Mucosa of rectum (tissue), 2 donors: ENCODE measurements around the gene SLC25A27.

Experiments
- H3K27ac ChIP-seq, 2 donors: one replicate each; pipeline ENCODE4 v1.7.0; 2013; ENCODE audit warnings: inconsistent platforms in 2 of 2, low read depth in 2 of 2, low read length in 2 of 2
- H3K27me3 ChIP-seq, 2 donors: one replicate each; pipeline ENCODE4 v1.7.0; 2013; ENCODE audit warnings: low read length in 2 of 2; ENCODE audit not compliant: control insufficient read depth in 2 of 2, insufficient read depth in 2 of 2
- H3K36me3 ChIP-seq, 2 donors: one replicate each; pipeline ENCODE4 v1.7.0; 2013; ENCODE audit warnings: low read length in 2 of 2; ENCODE audit not compliant: control insufficient read depth in 2 of 2, insufficient read depth in 2 of 2
- H3K4me1 ChIP-seq, 2 donors: one replicate each; pipeline ENCODE4 v1.7.0; 2013; ENCODE audit warnings: low read length in 2 of 2, mild to moderate bottlenecking in 1 of 2; ENCODE audit not compliant: control insufficient read depth in 2 of 2, insufficient read depth in 2 of 2
- H3K4me3 ChIP-seq, 2 donors: one replicate each; pipeline ENCODE4 v1.7.0; 2013; ENCODE audit warnings: low read length in 2 of 2
- H3K9ac ChIP-seq, 2 donors: one replicate each; pipeline ENCODE4 v1.7.0; 2013; ENCODE audit warnings: low read length in 2 of 2, low read depth in 1 of 2, mild to moderate bottlenecking in 1 of 2
- H3K9me3 ChIP-seq, 2 donors: one replicate each; pipeline ENCODE4 v1.7.0; 2013; ENCODE audit warnings: low read length in 2 of 2; ENCODE audit not compliant: control insufficient read depth in 2 of 2
- donor health status: healthy.
- donor health status: Normal muscosa, but diverticular disease.

The SLC25A27 gene, protein sequence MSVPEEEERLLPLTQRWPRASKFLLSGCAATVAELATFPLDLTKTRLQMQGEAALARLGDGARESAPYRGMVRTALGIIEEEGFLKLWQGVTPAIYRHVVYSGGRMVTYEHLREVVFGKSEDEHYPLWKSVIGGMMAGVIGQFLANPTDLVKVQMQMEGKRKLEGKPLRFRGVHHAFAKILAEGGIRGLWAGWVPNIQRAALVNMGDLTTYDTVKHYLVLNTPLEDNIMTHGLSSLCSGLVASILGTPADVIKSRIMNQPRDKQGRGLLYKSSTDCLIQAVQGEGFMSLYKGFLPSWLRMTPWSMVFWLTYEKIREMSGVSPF

GRCh38 chr6:46652603-46653438, at the start of gene SLC25A27, which contains the start of gene CYP39A1:
Gene SLC25A27 (plus strand): TSS chr6:46652975. CDS start chr6:46653193, 218 bp downstream.
Gene CYP39A1 (minus strand): TSS chr6:46652818. CDS start chr6:46652582, 236 bp downstream.
- peaks cover 0 to 1% of the 10 kb centered on the region in 2 donors for H3K36me3 ChIP-seq
- no peaks in the 10 kb centered on the region for H3K27me3 ChIP-seq
- H3K4me3 ChIP-seq: peak within 1 kb of the TSS; percentile 78 to 96
- H3K27ac ChIP-seq: peak within 1 kb of the TSS; percentile 64 to 66
- peaks cover 5 to 8% of the 10 kb centered on the region in 2 donors for H3K4me1 ChIP-seq
- H3K9ac ChIP-seq: peak within 1 kb of the TSS; percentile 61 to 84
- H3K9me3 ChIP-seq: no peaks in the 10 kb centered on the region

GRCh38 chr6:46605091-46605797, 47.5 kb upstream of the SLC25A27 start:
- Histone ChIP-seq H3K27ac (no peak overlapping the region), H3K9me3 (no peaks in the 10 kb centered on the region), H3K36me3 (no peaks in the 10 kb centered on the region), H3K9ac (no peak overlapping the region), H3K4me3 (no peak overlapping the region), H3K27me3 (no peaks in the 10 kb centered on the region), H3K4me1 (no peaks in the 10 kb centered on the region)

DNA sequence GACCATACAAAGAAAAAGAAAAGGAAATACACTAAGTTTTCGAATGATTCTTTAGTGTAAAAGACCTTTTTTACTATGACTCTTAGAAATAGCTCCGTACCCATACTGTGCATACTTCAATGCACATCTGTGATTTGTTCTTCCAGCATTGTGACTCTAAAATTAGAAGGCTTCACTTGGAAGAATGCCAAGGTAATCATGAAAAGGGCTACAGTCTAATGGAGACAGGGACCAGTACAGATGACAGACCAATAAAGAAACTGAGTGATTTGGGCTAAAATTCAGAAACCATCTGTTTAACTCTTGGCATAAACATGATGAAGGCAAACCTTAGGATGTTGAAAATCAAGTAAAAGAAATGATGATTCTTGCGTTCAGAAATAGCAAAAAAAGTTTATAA, 46.4 kb upstream of the SLC25A27 start:
- H3K9ac ChIP-seq: no peak overlapping the region
- no peaks in the 10 kb centered on the region for H3K9me3 ChIP-seq
- no peaks in the 10 kb centered on the region for H3K36me3 ChIP-seq
- no peak overlapping the region for H3K27ac ChIP-seq
- H3K4me3 ChIP-seq: no peak overlapping the region
- no peaks in the 10 kb centered on the region for H3K27me3 ChIP-seq
- no peaks in the 10 kb centered on the region for H3K4me1 ChIP-seq

DNA sequence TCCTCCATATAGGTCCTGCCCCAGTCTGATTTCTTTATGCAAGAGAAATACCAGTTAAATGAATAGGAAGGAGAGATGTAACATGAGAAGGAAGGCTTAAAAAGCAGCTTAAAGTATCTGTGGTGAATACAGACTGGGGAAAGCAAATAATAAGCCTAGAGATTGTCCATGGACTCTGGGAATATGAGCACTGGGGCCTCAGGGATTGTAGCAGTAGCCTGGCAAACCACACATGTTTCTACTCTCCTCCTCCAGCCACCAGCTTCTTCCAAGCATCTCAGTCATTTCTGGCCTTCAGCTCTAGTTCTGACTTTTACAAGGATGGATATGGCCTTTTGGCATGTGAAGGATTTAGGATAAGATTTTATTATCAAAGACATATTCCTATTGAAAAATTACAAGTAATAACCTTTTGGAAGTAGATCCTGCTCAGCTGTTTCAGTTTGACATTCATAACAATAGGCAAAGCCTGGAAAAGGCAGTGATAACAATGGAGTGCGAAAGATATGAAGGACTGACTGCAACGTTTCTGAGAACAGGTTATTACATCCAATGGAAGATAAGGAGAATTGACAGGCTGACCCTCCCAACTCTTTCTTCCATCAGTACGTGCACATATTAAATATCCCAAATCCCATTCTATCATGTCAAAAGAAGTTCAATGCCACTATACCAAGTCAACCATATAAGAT, 41.8 kb upstream of the SLC25A27 start:
- H3K36me3 ChIP-seq: no peaks in the 10 kb centered on the region
- H3K9me3 ChIP-seq: no peaks in the 10 kb centered on the region
- no peak overlapping the region for H3K4me3 ChIP-seq
- no peak overlapping the region for H3K27ac ChIP-seq
- no peaks in the 10 kb centered on the region for H3K27me3 ChIP-seq
- no peaks in the 10 kb centered on the region for H3K4me1 ChIP-seq
- no peak overlapping the region for H3K9ac ChIP-seq

- Histone ChIP-seq H3K9me3 (no peaks in the 10 kb centered on the region), H3K9ac (no peak overlapping the region), H3K36me3 (no peaks in the 10 kb centered on the region), H3K27me3 (no peaks in the 10 kb centered on the region), H3K4me1 (no peaks in the 10 kb centered on the region), H3K27ac (no peak overlapping the region), H3K4me3 (no peak overlapping the region)
Observed at GRCh38 chr6:46612645-46613044, 40.1 kb upstream of the SLC25A27 start.

DNA sequence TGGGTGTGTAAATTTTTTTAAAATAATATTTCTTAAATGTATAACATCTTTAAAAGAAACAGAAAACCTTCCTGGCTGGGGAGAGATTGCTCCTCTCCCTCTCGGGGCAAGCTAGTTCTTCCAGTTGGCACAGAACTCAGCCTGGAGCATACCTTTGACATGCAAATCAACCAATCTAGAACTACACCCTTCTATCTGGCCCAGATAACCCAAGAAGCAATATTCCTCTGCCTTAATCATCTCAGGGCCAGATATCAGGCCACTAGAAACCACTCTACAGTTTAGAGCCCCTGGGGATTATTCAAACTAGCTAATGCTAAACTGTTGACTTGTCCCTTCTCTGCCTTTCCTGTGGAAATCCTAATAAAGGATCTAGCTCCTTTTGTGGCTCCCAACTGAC, 34.0 kb upstream of the SLC25A27 start:
- Histone ChIP-seq H3K4me1 (no peaks in the 10 kb centered on the region), H3K4me3 (no peak overlapping the region), H3K27ac (no peak overlapping the region), H3K36me3 (no peaks in the 10 kb centered on the region), H3K9me3 (no peaks in the 10 kb centered on the region), H3K27me3 (no peaks in the 10 kb centered on the region), H3K9ac (no peak overlapping the region)

DNA sequence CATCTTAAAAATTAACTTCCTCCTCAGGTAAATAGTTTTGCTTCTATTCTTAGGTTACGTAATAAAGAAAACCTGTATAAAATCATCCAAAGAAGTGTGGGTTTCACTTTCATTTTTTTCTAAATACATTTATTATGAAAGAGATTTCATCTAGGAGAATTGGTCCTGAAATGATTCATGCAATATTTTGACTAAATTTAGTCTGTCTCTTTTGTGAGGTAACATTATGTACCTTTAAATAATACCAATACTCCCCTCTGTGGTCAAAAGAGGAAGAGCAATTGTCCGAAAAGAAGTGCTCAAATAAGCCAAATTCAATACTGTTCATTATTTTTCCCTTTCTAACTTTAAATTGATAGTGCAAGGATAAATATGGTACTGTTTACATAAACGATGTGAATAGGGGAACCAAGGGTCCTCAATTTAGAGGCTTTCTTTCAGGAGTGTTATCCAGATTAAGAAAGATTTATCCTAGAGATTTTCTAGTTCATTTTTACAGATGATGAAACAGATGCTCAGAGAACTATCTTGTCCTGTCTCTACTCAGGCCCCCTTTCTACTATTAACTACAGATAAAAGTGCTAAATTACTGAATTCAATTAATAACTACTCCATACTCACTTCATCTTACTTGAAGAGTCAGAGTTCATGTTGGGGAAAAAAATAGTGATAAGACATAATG, 26.4 kb upstream of the SLC25A27 start:
- no peak overlapping the region for H3K9ac ChIP-seq
- H3K4me3 ChIP-seq: no peak overlapping the region
- no peak overlapping the region for H3K27ac ChIP-seq
- H3K27me3 ChIP-seq: no peaks in the 10 kb centered on the region
- H3K36me3 ChIP-seq: no peaks in the 10 kb centered on the region
- no peaks in the 10 kb centered on the region for H3K4me1 ChIP-seq
- H3K9me3 ChIP-seq: no peaks in the 10 kb centered on the region

- no peaks in the 10 kb centered on the region for H3K27me3 ChIP-seq
- H3K9ac ChIP-seq: no peak overlapping the region
- no peaks in the 10 kb centered on the region for H3K36me3 ChIP-seq
- no peak overlapping the region for H3K27ac ChIP-seq
- no peaks in the 10 kb centered on the region for H3K4me1 ChIP-seq
- H3K9me3 ChIP-seq: no peaks in the 10 kb centered on the region
- no peak overlapping the region for H3K4me3 ChIP-seq
Observed at GRCh38 chr6:46626976-46627375, 25.8 kb upstream of the SLC25A27 start.

- H3K36me3 ChIP-seq: no peaks in the 10 kb centered on the region
- no peaks in the 10 kb centered on the region for H3K4me1 ChIP-seq
- H3K9me3 ChIP-seq: no peaks in the 10 kb centered on the region
- no peak overlapping the region for H3K4me3 ChIP-seq
- no peaks in the 10 kb centered on the region for H3K27me3 ChIP-seq
- H3K27ac ChIP-seq: no peak overlapping the region
- no peak overlapping the region for H3K9ac ChIP-seq
Observed at GRCh38 chr6:46628498-46628897, 24.3 kb upstream of the SLC25A27 start.
